KMS-11 (cell line): Measurements from ENCODE around the gene BCL7B.

ENCODE experiments used
- H2AFZ ChIP-seq: fragments of 200-600 bp; sonication (generic); 2 replicates; pipeline ENCODE4 v1.6.1; 2016; ENCODE audit warnings: antibody characterized with exemption, mixed run types, low read depth
- H3K27ac ChIP-seq: fragments of 200-600 bp; sonication (generic); 2 replicates; pipeline ENCODE4 v1.6.1; 2016; ENCODE audit warnings: mild to moderate bottlenecking, mixed run types
- H3K27me3 ChIP-seq: fragments of 200-600 bp; sonication (generic); 2 replicates; pipeline ENCODE4 v1.6.1; 2017; ENCODE audit warnings: mild to moderate bottlenecking, low read depth, mixed run types, moderate library complexity; ENCODE audit not compliant: insufficient read depth
- H3K36me3 ChIP-seq: fragments of 200-600 bp; sonication (generic); 2 replicates; pipeline ENCODE4 v1.6.1; 2017; ENCODE audit warnings: mild to moderate bottlenecking, mixed run types; ENCODE audit not compliant: insufficient read depth
- H3K4me1 ChIP-seq: fragments of 200-600 bp; sonication (generic); 2 replicates; pipeline ENCODE4 v1.6.1; 2016; ENCODE audit warnings: mild to moderate bottlenecking, low read depth, mixed run types; ENCODE audit not compliant: poor library complexity, severe bottlenecking
- H3K4me2 ChIP-seq: fragments of 200-600 bp; sonication (generic); 2 replicates; pipeline ENCODE4 v1.7.0; 2016; ENCODE audit warnings: mild to moderate bottlenecking, mixed run types
- H3K4me3 ChIP-seq: fragments of 200-600 bp; sonication (generic); IDR thresholded peaks from 2 replicates; pipeline ENCODE4 v1.6.1; 2017; ENCODE audit warnings: low read depth, low read length, mixed read lengths; ENCODE audit not compliant: insufficient read depth
- H3K79me2 ChIP-seq: fragments of 200-600 bp; sonication (generic); 2 replicates; pipeline ENCODE4 v1.6.1; 2016; ENCODE audit warnings: low read depth, mixed run types; ENCODE audit not compliant: insufficient read depth
- H3K9ac ChIP-seq: fragments of 200-600 bp; sonication (generic); 2 replicates; pipeline ENCODE4 v1.6.1; 2016; ENCODE audit warnings: mild to moderate bottlenecking, mixed run types
- H4K20me1 ChIP-seq: fragments of 200-600 bp; sonication (generic); 2 replicates; pipeline ENCODE4 v1.6.1; 2016; ENCODE audit warnings: mild to moderate bottlenecking, mixed run types; ENCODE audit not compliant: insufficient read depth
- TF ChIP-seq, protein P1 (sequence below): fragments of 200-600 bp; sonication (generic); conservative IDR thresholded peaks from 2 replicates; pipeline ENCODE4 v1.6.1; 2017; ENCODE audit warnings: low read depth, mild to moderate bottlenecking, antibody characterized with exemption, low read length, moderate library complexity, mixed read lengths

BCL7B gene

GRCh38 chr7:73557397-73558257 lies at the start of gene BCL7B:
Gene BCL7B, minus strand, starts transcription at chr7:73557690. Its CDS starts 112 bp downstream, at chr7:73557578.
- Histone ChIP-seq H3K4me3 (no peak within 1 kb of the TSS), H3K27ac (peak within 1 kb of the TSS; percentile 94), H4K20me1 (no peaks in the 10 kb centered on the region), H3K36me3 (no peaks in the 10 kb centered on the region), H3K27me3 (no peaks in the 10 kb centered on the region), H3K4me2 (peak within 1 kb of the TSS; percentile 92), H2AFZ (peak within 1 kb of the TSS; percentile 72), H3K9ac (peak within 1 kb of the TSS; percentile 92), H3K4me1 (peaks cover 51% of the 10 kb centered on the region), H3K79me2 (peaks cover 43% of the 10 kb centered on the region)
- TF ChIP-seq, protein P1, sequence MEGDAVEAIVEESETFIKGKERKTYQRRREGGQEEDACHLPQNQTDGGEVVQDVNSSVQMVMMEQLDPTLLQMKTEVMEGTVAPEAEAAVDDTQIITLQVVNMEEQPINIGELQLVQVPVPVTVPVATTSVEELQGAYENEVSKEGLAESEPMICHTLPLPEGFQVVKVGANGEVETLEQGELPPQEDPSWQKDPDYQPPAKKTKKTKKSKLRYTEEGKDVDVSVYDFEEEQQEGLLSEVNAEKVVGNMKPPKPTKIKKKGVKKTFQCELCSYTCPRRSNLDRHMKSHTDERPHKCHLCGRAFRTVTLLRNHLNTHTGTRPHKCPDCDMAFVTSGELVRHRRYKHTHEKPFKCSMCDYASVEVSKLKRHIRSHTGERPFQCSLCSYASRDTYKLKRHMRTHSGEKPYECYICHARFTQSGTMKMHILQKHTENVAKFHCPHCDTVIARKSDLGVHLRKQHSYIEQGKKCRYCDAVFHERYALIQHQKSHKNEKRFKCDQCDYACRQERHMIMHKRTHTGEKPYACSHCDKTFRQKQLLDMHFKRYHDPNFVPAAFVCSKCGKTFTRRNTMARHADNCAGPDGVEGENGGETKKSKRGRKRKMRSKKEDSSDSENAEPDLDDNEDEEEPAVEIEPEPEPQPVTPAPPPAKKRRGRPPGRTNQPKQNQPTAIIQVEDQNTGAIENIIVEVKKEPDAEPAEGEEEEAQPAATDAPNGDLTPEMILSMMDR, result no peak

GRCh38 chr7:73605601-73606220 lies 48.2 kb upstream of the BCL7B start:
- no peak overlapping the region for H3K27ac ChIP-seq
- H3K4me3 ChIP-seq, result no peak overlapping the region
- TF ChIP-seq, protein P1, result no peak
- no peaks in the 10 kb centered on the region for H3K4me1 ChIP-seq
- H3K9ac ChIP-seq, result no peak overlapping the region
- no peaks in the 10 kb centered on the region for H3K79me2 ChIP-seq
- no peaks in the 10 kb centered on the region for H4K20me1 ChIP-seq
- no peaks in the 10 kb centered on the region for H3K36me3 ChIP-seq
- H3K4me2 ChIP-seq, result no peak overlapping the region
- peaks cover 42% of the 10 kb centered on the region for H3K27me3 ChIP-seq
- H2AFZ ChIP-seq, result no peak overlapping the region

DNA sequence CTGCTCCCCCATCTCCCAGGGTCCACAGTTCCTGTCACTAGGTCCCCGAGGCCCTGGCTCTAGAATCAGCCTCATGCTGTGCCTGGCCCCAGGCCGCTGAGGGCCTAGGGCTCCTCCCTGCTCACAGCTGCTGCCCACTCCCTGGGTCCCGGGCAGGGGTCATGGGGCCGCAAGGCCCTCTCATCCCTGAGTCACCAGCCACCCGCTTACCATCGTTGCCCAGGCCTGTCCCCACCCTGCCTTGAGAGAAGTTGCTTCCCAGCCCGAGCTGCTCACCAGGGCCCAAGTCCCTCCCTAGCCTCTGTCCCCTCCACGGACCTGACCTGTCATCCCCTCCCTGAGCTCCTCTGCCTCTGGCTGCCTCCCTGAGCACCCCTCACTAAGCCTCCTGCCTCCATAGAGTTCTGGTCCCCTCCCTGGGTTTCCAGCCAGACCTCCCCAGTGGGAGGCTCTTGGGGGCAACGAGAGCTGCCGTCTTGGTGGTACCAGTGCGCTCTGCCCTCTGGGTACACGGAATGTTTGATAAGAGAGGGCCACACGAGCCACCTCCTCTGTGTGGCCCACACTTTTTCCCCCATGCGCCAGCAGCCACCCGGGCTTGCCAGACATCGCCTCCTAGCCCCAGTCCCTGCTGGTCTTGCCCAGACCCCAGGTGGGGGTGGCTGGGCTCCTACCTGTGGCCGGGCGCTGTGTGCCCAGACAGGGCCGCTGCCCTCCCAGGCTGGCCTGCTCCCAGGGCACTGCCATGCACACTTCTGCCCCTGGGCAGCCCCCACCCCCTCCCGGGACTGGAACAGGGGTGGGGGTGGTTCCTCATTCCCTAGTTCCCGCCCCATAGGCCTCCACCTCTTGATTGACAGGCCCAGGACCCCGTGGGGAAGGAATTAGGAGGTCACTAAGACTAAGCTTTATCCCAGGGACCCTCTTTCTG lies 45.5 kb upstream of the BCL7B start:
- H2AFZ ChIP-seq, result no peak overlapping the region

DNA sequence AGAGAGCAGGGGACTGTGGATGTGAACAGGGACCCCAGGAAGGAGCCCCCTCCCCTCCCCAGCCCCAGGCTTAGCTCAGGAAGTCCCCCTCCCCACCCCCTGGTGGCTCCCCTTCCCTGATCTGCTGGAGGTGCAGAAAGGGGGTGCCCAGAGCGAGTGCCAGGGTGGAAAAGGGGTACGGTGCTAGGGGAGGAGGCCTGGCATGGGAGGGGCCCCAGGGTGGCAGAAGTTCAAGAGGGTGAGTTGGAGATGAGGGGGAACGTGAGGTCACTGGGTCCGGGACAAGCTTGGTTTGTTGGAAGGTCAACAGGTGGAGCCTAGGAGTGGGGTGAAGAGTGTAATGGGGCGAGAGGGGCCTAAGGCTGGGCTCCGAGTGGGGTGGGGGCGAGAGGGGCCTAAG lies 42.4 kb upstream of the BCL7B start:
- Histone ChIP-seq H3K36me3 (no peaks in the 10 kb centered on the region), H2AFZ (no peak overlapping the region), H4K20me1 (no peaks in the 10 kb centered on the region), H3K4me3 (no peak overlapping the region), H3K79me2 (no peaks in the 10 kb centered on the region), H3K27me3 (peaks cover 56% of the 10 kb centered on the region), H3K27ac (no peak overlapping the region), H3K9ac (no peak overlapping the region), H3K4me2 (no peak overlapping the region), H3K4me1 (no peaks in the 10 kb centered on the region)
- TF ChIP-seq, protein P1, result no peak

More for the DNA sequence above, 45.5 kb upstream of the BCL7B start:
- H3K9ac ChIP-seq, result no peak overlapping the region
- no peak overlapping the region for H3K27ac ChIP-seq
- TF ChIP-seq, protein P1, result no peak
- H3K4me3 ChIP-seq, result no peak overlapping the region
- H3K27me3 ChIP-seq, result peaks cover 56% of the 10 kb centered on the region
- no peaks in the 10 kb centered on the region for H3K4me1 ChIP-seq
- no peaks in the 10 kb centered on the region for H3K79me2 ChIP-seq
- H3K36me3 ChIP-seq, result no peaks in the 10 kb centered on the region
- H3K4me2 ChIP-seq, result no peak overlapping the region
- H4K20me1 ChIP-seq, result no peaks in the 10 kb centered on the region
